GM21447 (cell line): ENCODE measurements around the gene AVP.

Experiments used
- ATAC-seq: cut with Tn5 transposase; IDR thresholded peaks from one replicate; pipeline ENCODE4 v1.9.1; 2021; ENCODE audit not compliant: unreplicated experiment

Gene AVP

DNA sequence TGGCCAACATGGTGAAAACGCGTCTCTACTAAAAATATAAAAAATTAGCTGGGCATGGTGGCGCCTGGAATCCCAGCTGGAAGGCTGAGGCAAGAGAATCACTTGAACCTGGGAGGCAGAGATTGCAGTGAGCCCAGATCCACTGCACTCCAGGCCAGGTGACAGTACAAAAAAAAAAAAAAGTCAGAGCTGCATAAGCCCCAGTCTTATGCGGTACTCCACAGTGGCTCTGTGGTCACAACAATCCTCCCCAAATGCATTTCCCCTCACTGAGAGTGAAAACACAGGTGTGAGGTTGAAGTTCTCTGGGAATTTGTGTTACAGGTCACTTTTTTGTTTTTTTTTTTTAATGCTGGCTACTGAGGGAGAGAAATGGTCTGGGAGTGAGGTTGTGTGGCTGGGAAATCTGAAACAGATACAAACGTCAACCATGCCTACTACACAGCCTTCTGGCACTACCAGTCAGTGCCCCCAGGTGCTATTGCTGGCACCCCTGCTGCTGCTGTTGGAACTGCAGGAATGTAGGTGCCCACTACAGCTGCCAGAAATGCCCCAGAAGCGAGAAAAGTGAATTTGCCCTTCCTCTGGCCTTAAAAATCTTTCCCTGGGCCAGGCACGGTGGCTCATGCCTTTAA, 33.0 kb downstream of the AVP start:
- no peak for ATAC-seq

- no peak for ATAC-seq
Measured at GRCh38 chr20:3047486-3048419, 36.8 kb downstream of the AVP start.

DNA sequence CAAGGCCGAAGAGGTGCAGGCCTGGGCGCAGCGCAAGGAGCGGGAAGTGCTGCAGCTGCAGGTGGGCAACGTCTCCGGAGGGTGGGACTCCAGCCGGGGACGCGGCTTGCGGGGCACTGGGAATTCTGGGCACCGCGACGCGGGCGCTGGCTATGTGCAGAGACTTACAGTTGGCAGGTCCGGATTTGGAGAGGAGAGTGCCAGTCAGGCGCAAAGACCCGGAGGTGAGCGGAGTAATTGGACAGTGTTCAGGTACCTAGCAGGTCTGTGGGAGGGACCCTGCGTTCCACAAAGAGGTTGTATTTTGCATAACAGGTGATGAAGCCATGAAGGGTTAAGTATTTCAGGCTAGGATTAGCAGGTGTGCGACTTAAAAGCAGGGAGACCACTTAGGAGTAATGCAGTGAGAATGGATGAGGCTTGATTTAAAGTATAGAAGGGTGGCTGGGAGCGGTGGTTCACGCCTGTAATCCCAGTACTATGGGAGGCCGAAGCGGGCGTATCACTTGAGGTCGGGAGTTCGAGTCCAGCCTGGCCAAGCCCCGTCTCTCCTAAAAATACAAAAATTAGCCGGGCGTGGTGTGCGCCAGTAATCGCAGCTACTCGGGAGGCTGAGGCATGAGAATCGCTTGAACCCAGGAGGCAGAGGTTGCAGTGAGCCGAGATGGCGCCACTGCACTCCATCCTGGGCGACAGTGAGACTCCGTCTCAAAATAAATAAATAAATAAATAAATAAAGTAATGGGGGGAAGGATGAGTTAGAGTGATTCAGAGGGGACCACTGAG, 37.7 kb downstream of the AVP start:
- ATAC-seq: peak; percentile 4

DNA sequence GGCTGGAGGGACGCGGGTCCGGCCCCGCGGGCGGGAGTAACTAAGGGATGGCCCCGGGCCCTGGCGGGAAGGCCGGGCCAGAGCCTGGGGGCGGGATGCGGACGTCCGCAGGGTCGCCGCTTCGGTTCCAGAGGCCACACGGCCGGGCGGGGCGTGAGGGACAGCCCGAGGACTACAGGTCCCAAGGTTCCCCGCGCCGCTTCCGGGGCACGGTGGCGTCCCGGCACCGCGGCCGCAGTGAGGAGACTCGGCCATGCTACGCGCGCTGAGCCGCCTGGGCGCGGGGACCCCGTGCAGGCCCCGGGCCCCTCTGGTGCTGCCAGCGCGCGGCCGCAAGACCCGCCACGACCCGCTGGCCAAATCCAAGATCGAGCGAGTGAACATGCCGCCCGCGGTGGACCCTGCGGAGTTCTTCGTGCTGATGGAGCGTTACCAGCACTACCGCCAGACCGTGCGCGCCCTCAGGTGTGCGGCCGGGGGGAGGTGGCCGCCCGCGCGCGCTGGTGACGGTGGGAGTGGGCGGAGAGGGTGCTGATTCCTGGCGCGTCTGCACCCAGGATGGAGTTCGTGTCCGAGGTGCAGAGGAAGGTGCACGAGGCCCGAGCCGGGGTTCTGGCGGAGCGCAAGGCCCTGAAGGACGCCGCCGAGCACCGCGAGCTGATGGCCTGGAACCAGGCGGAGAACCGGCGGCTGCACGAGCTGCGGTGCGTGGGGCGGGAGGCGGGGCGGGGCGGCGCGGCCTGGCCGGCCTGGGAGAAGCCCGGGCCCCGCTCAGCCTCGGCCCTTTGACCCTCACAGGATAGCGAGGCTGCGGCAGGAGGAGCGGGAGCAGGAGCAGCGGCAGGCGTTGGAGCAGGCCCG, 38.5 kb downstream of the AVP start, which contains the start of gene MRPS26:
Gene MRPS26 (plus strand): TSS at position 237 of the 861 bp plus-strand sequence. CDS start 17 bp downstream, at position 254.
- peak; percentile 85 for ATAC-seq

DNA sequence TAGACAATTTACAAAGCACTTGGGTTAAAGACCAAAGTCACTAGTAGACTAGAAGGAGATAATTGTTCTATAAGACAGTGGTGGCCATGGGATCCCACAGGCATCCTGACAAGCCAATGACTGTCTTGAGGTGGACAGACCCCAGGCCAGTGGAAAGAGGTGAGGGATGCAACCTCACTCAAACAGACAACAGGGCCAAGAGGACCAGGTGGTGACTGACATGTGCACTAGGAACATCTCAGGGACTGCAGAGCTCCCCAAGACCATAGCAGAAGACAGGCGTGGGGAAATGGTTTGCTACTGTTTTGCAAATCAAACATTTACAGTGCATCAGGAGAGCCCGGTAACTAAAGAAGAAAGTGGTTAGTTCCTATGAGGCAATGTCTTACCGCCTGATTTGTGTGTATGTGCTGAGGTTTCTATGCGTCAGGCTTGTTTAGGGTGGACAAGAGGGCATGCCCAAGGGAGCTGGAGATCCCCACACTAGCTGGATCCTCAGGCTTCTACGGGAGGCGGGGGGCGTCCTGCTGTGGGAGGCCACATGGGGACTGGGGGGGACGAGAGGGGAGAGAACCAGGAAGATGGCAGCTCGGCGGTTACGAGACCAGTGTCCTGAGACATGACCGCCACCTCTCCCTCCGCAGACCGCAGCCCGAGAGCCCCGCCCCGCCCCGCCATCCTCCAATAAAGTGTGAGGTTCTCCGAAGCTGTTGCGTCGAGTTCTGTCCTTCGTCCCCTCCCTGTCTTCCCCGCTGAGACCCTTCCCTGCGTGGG, 39.3 kb downstream of the AVP start:
- ATAC-seq: peak; percentile 45

DNA sequence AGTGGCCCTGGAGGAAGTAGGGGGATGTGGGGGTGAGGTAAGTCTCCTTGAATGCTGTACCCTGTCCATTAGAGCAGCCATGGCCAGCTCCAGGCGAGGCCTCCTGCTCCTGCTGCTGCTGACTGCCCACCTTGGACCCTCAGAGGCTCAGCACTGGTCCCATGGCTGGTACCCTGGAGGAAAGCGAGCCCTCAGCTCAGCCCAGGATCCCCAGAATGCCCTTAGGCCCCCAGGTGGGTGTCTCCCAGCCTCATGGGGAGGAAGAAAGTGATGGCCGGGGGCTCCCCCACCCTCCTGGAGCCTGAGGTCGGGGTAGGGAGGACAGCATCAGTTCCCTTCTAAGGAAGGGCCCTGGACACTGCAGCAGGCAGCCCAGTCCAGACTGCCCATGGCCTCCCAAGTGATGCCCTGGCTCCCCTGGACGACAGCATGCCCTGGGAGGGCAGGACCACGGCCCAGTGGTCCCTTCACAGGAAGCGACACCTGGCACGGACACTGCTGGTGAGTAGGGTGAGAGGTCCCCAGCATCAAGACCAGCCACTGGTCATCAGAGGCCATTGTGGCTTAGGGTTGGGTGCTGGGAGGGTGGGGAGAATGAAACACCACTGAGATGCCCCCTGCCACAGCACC, 40.1 kb downstream of the AVP start:
- ATAC-seq: no peak

- no peak for ATAC-seq
Measured at GRCh38 chr20:3043322-3043721, 41.2 kb downstream of the AVP start, which contains the start of gene GNRH2. Gene GNRH2, plus strand, starts transcription at chr20:3043622. Its CDS starts 793 bp downstream, at chr20:3044415.

DNA sequence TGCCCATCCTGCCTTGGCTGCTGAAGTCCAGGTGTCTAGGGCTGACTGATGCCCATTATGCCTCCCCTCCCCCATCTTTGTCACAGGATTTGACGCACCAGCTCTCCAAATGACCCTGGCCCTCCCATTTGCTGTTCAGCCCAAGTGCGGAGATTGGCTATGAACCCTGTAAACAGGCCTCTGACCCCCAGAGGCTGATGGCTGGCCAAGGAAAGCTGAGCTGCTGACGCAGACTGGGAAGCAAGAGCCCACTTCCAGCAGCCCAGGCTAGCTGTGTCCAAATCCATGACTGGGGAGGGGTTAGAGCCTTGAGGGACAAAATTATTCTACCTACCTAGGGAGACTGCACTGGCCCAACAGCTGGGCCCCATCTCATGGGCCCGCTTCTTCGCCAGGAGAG, 41.9 kb downstream of the AVP start:
- ATAC-seq: no peak

DNA sequence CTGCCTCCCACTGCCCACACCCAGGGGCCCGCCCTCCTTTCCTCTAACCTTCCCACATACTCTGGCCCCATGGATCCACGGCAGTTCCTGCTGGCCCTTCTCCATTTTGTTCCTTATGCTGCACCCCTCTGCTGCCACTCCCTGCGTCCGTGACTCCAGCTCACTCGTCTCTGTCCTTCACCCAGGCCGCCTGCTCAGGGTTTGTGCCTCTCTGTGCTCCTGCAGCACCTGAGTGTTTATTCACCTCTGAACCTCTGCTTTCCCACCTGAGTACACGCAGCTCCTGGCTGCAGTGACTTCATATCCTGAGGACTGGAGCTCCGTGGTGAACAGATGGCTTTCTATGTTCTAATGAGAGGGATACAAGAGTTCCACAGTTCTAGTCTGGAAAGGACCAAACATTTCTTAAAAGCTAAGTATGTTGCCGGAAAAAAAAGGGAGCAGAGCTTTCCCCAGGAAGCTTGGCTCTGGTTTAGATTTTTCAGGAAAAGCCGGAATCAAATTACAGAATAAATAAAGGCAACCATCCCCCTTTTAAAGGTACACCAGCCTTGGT, 42.6 kb downstream of the AVP start:
- no peak for ATAC-seq

DNA sequence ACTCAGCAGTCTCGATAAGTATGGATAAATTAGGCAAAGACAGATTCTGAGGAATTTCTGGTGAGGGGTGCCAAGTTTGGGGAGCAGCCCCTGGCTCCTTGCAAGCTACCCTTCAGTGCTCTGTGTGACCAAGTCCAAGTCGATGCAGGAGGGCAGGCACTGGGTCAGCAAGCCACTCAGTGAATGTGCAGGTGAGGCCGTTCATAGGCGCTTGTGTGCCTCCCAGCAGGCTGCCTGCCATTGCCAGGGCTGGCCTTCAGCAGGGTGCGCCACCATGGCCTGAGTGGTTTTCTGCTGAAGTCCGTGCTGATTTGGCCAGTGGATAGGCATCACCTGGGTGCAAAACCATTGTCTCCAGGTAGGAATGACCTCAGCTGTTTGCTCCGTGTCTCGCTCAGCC, 44.4 kb downstream of the AVP start:
- no peak for ATAC-seq

GRCh38 chr20:3039426-3039825, 45.1 kb downstream of the AVP start:
- no peak for ATAC-seq

DNA sequence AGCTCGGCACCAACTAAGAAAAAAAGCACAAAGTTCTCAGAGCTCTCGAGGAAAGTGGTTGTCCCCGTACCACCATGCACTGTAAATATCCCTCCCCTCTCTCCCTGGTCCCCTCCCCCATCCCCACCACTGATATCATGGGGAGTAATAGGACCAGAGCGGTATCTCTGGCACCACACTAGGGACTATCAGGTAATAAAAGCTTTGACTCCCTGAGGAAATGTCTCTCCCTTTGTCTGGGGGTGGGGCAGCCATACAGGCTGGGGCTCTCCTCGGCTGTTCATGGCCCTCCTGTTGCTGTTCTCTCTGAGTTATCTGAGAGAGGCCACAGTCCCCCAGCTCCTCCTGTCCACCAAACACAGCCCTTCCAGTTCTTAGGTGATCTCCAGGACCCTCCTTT, 46.1 kb downstream of the AVP start:
- ATAC-seq: no peak

DNA sequence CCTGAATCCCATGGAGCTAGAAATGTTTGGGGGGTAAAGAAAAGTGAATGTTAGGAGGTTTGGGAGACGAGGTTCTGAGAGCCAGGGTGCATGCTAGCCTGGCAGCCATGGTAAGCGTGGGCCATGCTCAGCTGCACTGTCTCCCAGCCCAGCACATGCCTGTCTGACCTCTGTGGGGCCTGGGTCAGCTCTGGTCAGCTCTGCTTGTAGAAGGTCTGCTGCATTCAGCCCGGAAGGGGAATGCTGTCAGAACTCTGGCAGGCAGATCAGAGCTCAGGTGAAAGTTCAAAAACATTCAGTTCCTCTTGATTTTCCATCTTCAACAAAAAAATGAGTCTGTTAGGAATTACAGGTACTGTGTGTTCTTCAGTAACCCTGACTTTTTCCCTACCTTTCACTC, 46.9 kb downstream of the AVP start:
- ATAC-seq: no peak

GRCh38 chr20:3032624-3033023, 51.9 kb downstream of the AVP start:
- ATAC-seq: no peak
